HEK293 (cell line): ENCODE measurements around the gene DTHD1.

ENCODE experiments used
- CTCF ChIA-PET: fragments of 350-600 bp; formaldehyde crosslinking; extraction: SDS; loops from one replicate; lab custom pipeline; 2021; ENCODE audit warnings: antibody characterized with exemption; lab: Yijun Ruan, JAX
- POLR2A ChIA-PET: fragments of 300-600 bp; formaldehyde crosslinking; extraction: SDS; loops from one replicate; lab custom pipeline; 2020; ENCODE audit warnings: antibody characterized with exemption, inconsistent platforms; lab: Yijun Ruan, JAX
- H3K27ac ChIP-seq: fragments of 200-500 bp; sonication (Bioruptor generic); 2 replicates; pipeline ENCODE4 v1.5.1; 2014; ENCODE audit warnings: low read depth, low read length, control low read depth, inconsistent platforms; ENCODE audit errors: extremely low read depth
- H3K36me3 ChIP-seq, 2 experiments: fragments of 200-500 bp in 1 of 2; sonication (Bioruptor generic) in 1 of 2; 1 replicate in 1 of 2; 2 replicates in 1 of 2; pipeline ENCODE4 v1.5.1; 2014 to 2017; ENCODE audit warnings: inconsistent platforms in 2 of 2, low read length in 2 of 2; ENCODE audit not compliant: control insufficient read depth in 2 of 2, insufficient read depth in 1 of 2
- H3K4me1 ChIP-seq: fragments of 200-500 bp; sonication (Bioruptor generic); 2 replicates; pipeline ENCODE4 v1.5.1; 2014; ENCODE audit warnings: mild to moderate bottlenecking, low read length, inconsistent platforms; ENCODE audit not compliant: control insufficient read depth, insufficient read depth
- H3K4me3 ChIP-seq: 2 replicates; pipeline ENCODE4 v1.5.1; 2011; ENCODE audit warnings: low read depth, mild to moderate bottlenecking, control low read depth, low read length, moderate library complexity
- H3K9me3 ChIP-seq: fragments of 200-500 bp; sonication (Bioruptor generic); 2 replicates; pipeline ENCODE4 v1.5.1; 2014; ENCODE audit warnings: low read depth, low read length, inconsistent platforms; ENCODE audit not compliant: control insufficient read depth, insufficient read depth
- RBAK ChIP-seq: fragments of 450-650 bp; formaldehyde crosslinking; IDR thresholded peaks from 2 replicates; pipeline ENCODE4 v1.5.1; 2016; ENCODE audit warnings: missing biosample characterization, missing genetic modification characterization
- ZBTB1 ChIP-seq: fragments of 450-650 bp; formaldehyde crosslinking; IDR thresholded peaks from 2 replicates; pipeline ENCODE4 v1.5.1; 2016; ENCODE audit warnings: missing biosample characterization, missing genetic modification characterization
- ZNF121 ChIP-seq: fragments of 450-650 bp; formaldehyde crosslinking; IDR thresholded peaks from 2 replicates; pipeline ENCODE4 v1.5.1; 2016; ENCODE audit warnings: missing biosample characterization, missing genetic modification characterization
- ZNF138 ChIP-seq: fragments of 450-650 bp; formaldehyde crosslinking; IDR thresholded peaks from 2 replicates; pipeline ENCODE4 v1.5.1; 2016; ENCODE audit warnings: missing biosample characterization, missing genetic modification characterization, borderline replicate concordance
- ZNF157 ChIP-seq: fragments of 450-650 bp; formaldehyde crosslinking; IDR thresholded peaks from 2 replicates; pipeline ENCODE4 v1.5.1; 2016; ENCODE audit warnings: missing biosample characterization, missing genetic modification characterization
- ZNF169 ChIP-seq: fragments of 450-650 bp; formaldehyde crosslinking; IDR thresholded peaks from 2 replicates; pipeline ENCODE4 v1.5.1; 2016; ENCODE audit warnings: missing biosample characterization, missing genetic modification characterization
- ZNF202 ChIP-seq: fragments of 450-650 bp; formaldehyde crosslinking; IDR thresholded peaks from 2 replicates; pipeline ENCODE4 v1.5.1; 2016; ENCODE audit warnings: missing biosample characterization, missing genetic modification characterization, borderline replicate concordance
- ZNF211 ChIP-seq: fragments of 450-650 bp; formaldehyde crosslinking; IDR thresholded peaks from 2 replicates; pipeline ENCODE4 v1.5.1; 2016; ENCODE audit warnings: low read depth, missing biosample characterization, missing genetic modification characterization
- ZNF248 ChIP-seq: fragments of 450-650 bp; formaldehyde crosslinking; IDR thresholded peaks from 2 replicates; pipeline ENCODE4 v1.5.1; 2017; ENCODE audit warnings: missing biosample characterization, missing genetic modification characterization
- ZNF311 ChIP-seq: fragments of 450-650 bp; formaldehyde crosslinking; IDR thresholded peaks from 2 replicates; pipeline ENCODE4 v1.5.1; 2017; ENCODE audit warnings: missing biosample characterization, missing genetic modification characterization, borderline replicate concordance
- ZNF394 ChIP-seq: fragments of 450-650 bp; formaldehyde crosslinking; IDR thresholded peaks from 2 replicates; pipeline ENCODE4 v1.5.1; 2016; ENCODE audit warnings: missing biosample characterization, missing genetic modification characterization, mild to moderate bottlenecking, moderate library complexity, borderline replicate concordance
- ZNF501 ChIP-seq: fragments of 450-650 bp; formaldehyde crosslinking; IDR thresholded peaks from 2 replicates; pipeline ENCODE4 v1.5.1; 2016; ENCODE audit warnings: missing biosample characterization, missing genetic modification characterization
- ZNF548 ChIP-seq: fragments of 450-650 bp; formaldehyde crosslinking; IDR thresholded peaks from 2 replicates; pipeline ENCODE4 v1.5.1; 2016; ENCODE audit warnings: missing biosample characterization, missing genetic modification characterization
- ZNF626 ChIP-seq: fragments of 450-650 bp; sonication (Bioruptor Pico); formaldehyde crosslinking; IDR thresholded peaks from 2 replicates; pipeline ENCODE4 v1.5.1; 2018; ENCODE audit warnings: missing biosample characterization, missing genetic modification characterization, inconsistent platforms
- ZNF701 ChIP-seq: fragments of 450-650 bp; formaldehyde crosslinking; IDR thresholded peaks from 2 replicates; pipeline ENCODE4 v1.5.1; 2016; ENCODE audit warnings: missing biosample characterization, missing genetic modification characterization
- ZNF704 ChIP-seq: fragments of 450-650 bp; formaldehyde crosslinking; IDR thresholded peaks from 2 replicates; pipeline ENCODE4 v1.5.1; 2016; ENCODE audit warnings: missing biosample characterization, missing genetic modification characterization
- ZNF791 ChIP-seq: fragments of 450-650 bp; formaldehyde crosslinking; IDR thresholded peaks from 2 replicates; pipeline ENCODE4 v1.5.1; 2016; ENCODE audit warnings: missing biosample characterization, missing genetic modification characterization
- ZSCAN23 ChIP-seq: fragments of 450-650 bp; formaldehyde crosslinking; IDR thresholded peaks from 2 replicates; pipeline ENCODE4 v1.5.1; 2016; ENCODE audit warnings: missing biosample characterization, missing genetic modification characterization
- ZXDB ChIP-seq: fragments of 450-650 bp; formaldehyde crosslinking; IDR thresholded peaks from 2 replicates; pipeline ENCODE4 v1.5.1; 2016; ENCODE audit warnings: missing biosample characterization, missing genetic modification characterization
- TF ChIP-seq, protein P1 (sequence below): fragments of 450-650 bp; IDR thresholded peaks from 2 replicates; pipeline ENCODE4 v1.5.1; 2018; ENCODE audit warnings: missing biosample characterization, mild to moderate bottlenecking, missing genetic modification characterization
- TF ChIP-seq, protein P2 (sequence below): fragments of 450-650 bp; formaldehyde crosslinking; IDR thresholded peaks from 2 replicates; pipeline ENCODE4 v1.5.1; 2016; ENCODE audit warnings: missing biosample characterization, missing genetic modification characterization
- TF ChIP-seq, protein P3 (sequence below): fragments of 450-650 bp; formaldehyde crosslinking; IDR thresholded peaks from 2 replicates; pipeline ENCODE4 v1.5.1; 2016; ENCODE audit warnings: missing biosample characterization, missing genetic modification characterization, borderline replicate concordance
- TF ChIP-seq, protein P4 (sequence below): fragments of 450-650 bp; formaldehyde crosslinking; IDR thresholded peaks from 2 replicates; pipeline ENCODE4 v1.5.1; 2016; ENCODE audit warnings: missing biosample characterization, missing genetic modification characterization
- TF ChIP-seq, protein P5 (sequence below): fragments of 450-650 bp; formaldehyde crosslinking; IDR thresholded peaks from 2 replicates; pipeline ENCODE4 v1.5.1; 2016; ENCODE audit warnings: missing biosample characterization, missing genetic modification characterization

The DTHD1 gene

GRCh38 chr4:36303426-36304137 lies 22.2 kb downstream of the DTHD1 start:
- no peaks in the 10 kb centered on the region for H3K4me1 ChIP-seq
- ChIA-PET CTCF (no interaction called here), POLR2A (no interaction called here)

GRCh38 chr4:36304138-36304681 lies 22.8 kb downstream of the DTHD1 start:
- Histone ChIP-seq H3K4me1 (no peaks in the 10 kb centered on the region), H3K9me3 (no peaks in the 10 kb centered on the region), H3K4me3 (no peak overlapping the region), H3K36me3 (no peaks in the 10 kb centered on the region), H3K27ac (no peak overlapping the region)
- ChIA-PET POLR2A (no interaction called here), CTCF (no interaction called here)
- TF ChIP-seq ZNF138 (tag by site-specific recombination) (no peak), ZNF394 (no peak), RBAK (tag by site-specific recombination) (no peak), ZNF311 (no peak), ZNF211 (tag by site-specific recombination) (no peak), ZNF704 (tag by site-specific recombination) (no peak), ZNF157 (tag by site-specific recombination) (no peak)
- TF ChIP-seq, protein P1, sequence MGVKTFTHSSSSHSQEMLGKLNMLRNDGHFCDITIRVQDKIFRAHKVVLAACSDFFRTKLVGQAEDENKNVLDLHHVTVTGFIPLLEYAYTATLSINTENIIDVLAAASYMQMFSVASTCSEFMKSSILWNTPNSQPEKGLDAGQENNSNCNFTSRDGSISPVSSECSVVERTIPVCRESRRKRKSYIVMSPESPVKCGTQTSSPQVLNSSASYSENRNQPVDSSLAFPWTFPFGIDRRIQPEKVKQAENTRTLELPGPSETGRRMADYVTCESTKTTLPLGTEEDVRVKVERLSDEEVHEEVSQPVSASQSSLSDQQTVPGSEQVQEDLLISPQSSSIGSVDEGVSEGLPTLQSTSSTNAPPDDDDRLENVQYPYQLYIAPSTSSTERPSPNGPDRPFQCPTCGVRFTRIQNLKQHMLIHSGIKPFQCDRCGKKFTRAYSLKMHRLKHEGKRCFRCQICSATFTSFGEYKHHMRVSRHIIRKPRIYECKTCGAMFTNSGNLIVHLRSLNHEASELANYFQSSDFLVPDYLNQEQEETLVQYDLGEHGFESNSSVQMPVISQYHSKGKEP: no peak
- TF ChIP-seq, protein P2, sequence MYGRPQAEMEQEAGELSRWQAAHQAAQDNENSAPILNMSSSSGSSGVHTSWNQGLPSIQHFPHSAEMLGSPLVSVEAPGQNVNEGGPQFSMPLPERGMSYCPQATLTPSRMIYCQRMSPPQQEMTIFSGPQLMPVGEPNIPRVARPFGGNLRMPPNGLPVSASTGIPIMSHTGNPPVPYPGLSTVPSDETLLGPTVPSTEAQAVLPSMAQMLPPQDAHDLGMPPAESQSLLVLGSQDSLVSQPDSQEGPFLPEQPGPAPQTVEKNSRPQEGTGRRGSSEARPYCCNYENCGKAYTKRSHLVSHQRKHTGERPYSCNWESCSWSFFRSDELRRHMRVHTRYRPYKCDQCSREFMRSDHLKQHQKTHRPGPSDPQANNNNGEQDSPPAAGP (tag by site-specific recombination): no peak

More at GRCh38 chr4:36303426-36304137, 22.2 kb downstream of the DTHD1 start:
- no peak overlapping the region for H3K4me3 ChIP-seq
- TF ChIP-seq ZBTB1 (tag by site-specific recombination) (no peak), ZXDB (no peak), ZNF202 (tag by site-specific recombination) (no peak), ZNF248 (tag by site-specific recombination) (no peak), ZNF121 (tag by site-specific recombination) (no peak), ZNF169 (tag by site-specific recombination) (no peak), ZNF548 (tag by site-specific recombination) (no peak), ZNF626 (tag by site-specific recombination) (no peak), ZNF701 (no peak), ZNF157 (tag by site-specific recombination) (no peak), ZSCAN23 (no peak), ZNF791 (tag by site-specific recombination) (no peak), ZNF501 (tag by site-specific recombination) (no peak)
- TF ChIP-seq, protein P3, sequence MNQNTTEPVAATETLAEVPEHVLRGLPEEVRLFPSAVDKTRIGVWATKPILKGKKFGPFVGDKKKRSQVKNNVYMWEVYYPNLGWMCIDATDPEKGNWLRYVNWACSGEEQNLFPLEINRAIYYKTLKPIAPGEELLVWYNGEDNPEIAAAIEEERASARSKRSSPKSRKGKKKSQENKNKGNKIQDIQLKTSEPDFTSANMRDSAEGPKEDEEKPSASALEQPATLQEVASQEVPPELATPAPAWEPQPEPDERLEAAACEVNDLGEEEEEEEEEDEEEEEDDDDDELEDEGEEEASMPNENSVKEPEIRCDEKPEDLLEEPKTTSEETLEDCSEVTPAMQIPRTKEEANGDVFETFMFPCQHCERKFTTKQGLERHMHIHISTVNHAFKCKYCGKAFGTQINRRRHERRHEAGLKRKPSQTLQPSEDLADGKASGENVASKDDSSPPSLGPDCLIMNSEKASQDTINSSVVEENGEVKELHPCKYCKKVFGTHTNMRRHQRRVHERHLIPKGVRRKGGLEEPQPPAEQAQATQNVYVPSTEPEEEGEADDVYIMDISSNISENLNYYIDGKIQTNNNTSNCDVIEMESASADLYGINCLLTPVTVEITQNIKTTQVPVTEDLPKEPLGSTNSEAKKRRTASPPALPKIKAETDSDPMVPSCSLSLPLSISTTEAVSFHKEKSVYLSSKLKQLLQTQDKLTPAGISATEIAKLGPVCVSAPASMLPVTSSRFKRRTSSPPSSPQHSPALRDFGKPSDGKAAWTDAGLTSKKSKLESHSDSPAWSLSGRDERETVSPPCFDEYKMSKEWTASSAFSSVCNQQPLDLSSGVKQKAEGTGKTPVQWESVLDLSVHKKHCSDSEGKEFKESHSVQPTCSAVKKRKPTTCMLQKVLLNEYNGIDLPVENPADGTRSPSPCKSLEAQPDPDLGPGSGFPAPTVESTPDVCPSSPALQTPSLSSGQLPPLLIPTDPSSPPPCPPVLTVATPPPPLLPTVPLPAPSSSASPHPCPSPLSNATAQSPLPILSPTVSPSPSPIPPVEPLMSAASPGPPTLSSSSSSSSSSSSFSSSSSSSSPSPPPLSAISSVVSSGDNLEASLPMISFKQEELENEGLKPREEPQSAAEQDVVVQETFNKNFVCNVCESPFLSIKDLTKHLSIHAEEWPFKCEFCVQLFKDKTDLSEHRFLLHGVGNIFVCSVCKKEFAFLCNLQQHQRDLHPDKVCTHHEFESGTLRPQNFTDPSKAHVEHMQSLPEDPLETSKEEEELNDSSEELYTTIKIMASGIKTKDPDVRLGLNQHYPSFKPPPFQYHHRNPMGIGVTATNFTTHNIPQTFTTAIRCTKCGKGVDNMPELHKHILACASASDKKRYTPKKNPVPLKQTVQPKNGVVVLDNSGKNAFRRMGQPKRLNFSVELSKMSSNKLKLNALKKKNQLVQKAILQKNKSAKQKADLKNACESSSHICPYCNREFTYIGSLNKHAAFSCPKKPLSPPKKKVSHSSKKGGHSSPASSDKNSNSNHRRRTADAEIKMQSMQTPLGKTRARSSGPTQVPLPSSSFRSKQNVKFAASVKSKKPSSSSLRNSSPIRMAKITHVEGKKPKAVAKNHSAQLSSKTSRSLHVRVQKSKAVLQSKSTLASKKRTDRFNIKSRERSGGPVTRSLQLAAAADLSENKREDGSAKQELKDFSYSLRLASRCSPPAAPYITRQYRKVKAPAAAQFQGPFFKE (tag by site-specific recombination): no peak
- TF ChIP-seq, protein P4, sequence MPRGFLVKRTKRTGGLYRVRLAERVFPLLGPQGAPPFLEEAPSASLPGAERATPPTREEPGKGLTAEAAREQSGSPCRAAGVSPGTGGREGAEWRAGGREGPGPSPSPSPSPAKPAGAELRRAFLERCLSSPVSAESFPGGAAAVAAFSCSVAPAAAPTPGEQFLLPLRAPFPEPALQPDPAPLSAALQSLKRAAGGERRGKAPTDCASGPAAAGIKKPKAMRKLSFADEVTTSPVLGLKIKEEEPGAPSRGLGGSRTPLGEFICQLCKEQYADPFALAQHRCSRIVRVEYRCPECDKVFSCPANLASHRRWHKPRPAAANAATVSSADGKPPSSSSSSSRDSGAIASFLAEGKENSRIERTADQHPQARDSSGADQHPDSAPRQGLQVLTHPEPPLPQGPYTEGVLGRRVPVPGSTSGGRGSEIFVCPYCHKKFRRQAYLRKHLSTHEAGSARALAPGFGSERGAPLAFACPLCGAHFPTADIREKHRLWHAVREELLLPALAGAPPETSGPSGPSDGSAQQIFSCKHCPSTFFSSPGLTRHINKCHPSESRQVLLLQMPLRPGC (tag by site-specific recombination): no peak
- TF ChIP-seq, protein P5, sequence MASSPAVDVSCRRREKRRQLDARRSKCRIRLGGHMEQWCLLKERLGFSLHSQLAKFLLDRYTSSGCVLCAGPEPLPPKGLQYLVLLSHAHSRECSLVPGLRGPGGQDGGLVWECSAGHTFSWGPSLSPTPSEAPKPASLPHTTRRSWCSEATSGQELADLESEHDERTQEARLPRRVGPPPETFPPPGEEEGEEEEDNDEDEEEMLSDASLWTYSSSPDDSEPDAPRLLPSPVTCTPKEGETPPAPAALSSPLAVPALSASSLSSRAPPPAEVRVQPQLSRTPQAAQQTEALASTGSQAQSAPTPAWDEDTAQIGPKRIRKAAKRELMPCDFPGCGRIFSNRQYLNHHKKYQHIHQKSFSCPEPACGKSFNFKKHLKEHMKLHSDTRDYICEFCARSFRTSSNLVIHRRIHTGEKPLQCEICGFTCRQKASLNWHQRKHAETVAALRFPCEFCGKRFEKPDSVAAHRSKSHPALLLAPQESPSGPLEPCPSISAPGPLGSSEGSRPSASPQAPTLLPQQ (tag by site-specific recombination): no peak
- no peak overlapping the region for H3K27ac ChIP-seq
- no peaks in the 10 kb centered on the region for H3K9me3 ChIP-seq
- no peaks in the 10 kb centered on the region for H3K36me3 ChIP-seq
